ENCODE measurements around the gene HNRNPLL. TPM values are rescaled to one million over a fixed set of nuclear protein-coding genes. Genes with fewer than 3 reads are reported as not detected.

Gene HNRNPLL
- polyA plus RNA-seq, 1 experiment = 26.6 TPM

DNA sequence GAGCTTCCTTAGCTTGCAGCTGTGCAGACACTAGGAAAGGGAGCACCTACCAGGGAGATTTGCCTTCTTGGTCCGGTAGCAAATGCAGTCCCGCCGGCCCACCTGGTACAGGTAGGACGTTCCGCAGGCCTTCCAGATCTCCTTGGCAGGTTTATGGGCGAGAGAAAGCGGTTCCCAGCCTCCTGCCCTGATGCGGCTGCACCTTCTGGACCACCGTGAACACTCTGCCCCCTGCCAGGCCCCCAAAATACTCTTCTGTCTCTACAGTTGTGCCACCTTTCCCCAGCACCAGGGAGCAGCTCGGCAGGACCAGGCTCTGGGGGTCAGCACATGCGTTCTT is 67.4 kb downstream of the HNRNPLL start:
- peaks cover 3% of the 10 kb centered on the region; the same call in 1 of the 2 replicates for H3K27me3 ChIP-seq (ENCODE audit: control insufficient read depth, insufficient read depth, low read length)

DNA sequence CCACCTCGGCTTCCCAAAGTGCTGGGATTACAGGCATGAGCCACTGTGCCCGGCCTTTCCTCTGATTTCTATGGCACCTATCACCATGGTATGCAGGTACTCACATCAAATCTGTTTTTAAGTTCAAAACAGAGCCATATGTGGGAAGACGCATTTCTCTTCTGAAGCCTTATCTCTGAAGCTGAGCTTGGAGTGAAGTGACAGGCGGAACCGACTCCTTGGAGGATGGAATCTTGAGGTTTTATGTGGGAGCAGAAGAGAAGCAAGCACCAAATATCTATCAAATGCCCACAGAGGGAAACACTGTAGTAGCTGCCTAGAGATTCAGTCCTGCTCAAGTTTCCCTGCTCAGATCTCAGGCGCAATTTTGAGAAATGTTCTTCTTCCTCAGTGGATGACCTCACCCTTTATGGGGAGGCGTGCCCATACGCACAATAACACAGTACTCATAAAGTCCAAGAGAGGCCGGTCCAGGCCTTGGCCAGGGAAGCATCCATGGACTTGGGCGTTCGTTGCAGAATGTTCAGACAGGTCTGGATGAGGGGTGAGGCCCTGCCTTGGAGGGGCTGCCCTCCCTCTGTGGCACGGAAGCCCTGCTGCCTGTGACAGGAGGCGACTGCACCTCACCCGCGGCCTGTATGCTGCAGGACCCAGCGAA is 67.9 kb downstream of the HNRNPLL start:
- POLR2A ChIA-PET = no interaction called here

More for the DNA sequence above, 67.4 kb downstream of the HNRNPLL start:
- Histone ChIP-seq H3K36me3 (ENCODE audit: control insufficient read depth, insufficient read depth, low read length) (no peaks in the 10 kb centered on the region), H3K4me3 (ENCODE audit: low read depth, low read length) (no peak overlapping the region)
- ChIA-PET CTCF (interaction anchor here (0.5 to 6.4 kb wide), 26 partner anchors 9 to 694 kb away, joined by 3 to 54 read pairs (median 4); no protein-coding TSS in a partner anchor), POLR2A (no interaction called here)
- no peak for DNase-seq (ENCODE audit: low read depth)
- TF ChIP-seq, protein P1, sequence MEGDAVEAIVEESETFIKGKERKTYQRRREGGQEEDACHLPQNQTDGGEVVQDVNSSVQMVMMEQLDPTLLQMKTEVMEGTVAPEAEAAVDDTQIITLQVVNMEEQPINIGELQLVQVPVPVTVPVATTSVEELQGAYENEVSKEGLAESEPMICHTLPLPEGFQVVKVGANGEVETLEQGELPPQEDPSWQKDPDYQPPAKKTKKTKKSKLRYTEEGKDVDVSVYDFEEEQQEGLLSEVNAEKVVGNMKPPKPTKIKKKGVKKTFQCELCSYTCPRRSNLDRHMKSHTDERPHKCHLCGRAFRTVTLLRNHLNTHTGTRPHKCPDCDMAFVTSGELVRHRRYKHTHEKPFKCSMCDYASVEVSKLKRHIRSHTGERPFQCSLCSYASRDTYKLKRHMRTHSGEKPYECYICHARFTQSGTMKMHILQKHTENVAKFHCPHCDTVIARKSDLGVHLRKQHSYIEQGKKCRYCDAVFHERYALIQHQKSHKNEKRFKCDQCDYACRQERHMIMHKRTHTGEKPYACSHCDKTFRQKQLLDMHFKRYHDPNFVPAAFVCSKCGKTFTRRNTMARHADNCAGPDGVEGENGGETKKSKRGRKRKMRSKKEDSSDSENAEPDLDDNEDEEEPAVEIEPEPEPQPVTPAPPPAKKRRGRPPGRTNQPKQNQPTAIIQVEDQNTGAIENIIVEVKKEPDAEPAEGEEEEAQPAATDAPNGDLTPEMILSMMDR (IDR thresholded peaks at IDR 0.05; ENCODE audit: insufficient read depth, low read depth, low read length) = no peak

DNA sequence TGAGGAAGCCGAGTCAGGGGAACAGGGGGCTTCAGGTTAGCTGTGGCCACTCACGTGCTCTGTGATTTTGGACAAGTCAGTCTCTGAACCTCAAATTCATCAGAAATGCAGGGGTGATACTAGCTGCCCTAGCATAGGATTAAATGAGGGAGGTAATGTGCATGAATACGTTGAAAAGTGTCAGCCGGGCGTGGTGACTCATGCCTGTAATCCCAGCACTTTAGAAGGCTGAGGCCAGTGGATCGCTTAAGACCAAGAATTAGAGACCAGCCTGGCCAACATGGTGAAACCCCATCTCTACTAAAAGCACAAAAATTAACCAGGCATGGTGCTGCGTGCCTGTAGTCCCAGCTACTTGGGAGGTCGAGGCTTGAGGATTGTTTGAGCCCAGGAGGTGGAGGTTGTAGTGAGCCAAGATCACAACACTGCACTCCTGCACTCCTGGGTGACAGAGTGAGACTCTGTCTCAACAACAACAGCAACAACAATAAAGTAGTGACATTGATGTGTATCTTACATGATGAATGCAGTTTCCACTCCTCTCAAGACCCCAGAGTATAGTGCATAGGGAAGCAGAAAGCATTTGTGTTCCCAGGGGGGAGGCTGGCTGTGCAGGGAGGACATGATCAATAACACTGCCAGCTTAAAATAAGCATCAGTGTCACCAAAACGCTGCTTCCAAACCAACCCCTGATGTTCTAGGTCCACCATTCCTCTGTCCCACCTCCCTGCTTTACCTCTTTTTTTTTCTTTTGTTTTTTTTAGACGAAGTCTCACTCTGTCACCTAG is 68.8 kb downstream of the HNRNPLL start:
- DNase-seq (ENCODE audit: low read depth) = no peak
- Histone ChIP-seq H3K27me3 (ENCODE audit: control insufficient read depth, insufficient read depth, low read length) (peaks cover 3% of the 10 kb centered on the region; the same call in 1 of the 2 replicates), H3K36me3 (ENCODE audit: control insufficient read depth, insufficient read depth, low read length) (no peaks in the 10 kb centered on the region), H3K4me3 (ENCODE audit: low read depth, low read length) (no peak overlapping the region)
- ChIA-PET CTCF (interaction anchor here (0.6 to 6.4 kb wide), 9 partner anchors 13 to 218 kb away, joined by 3 to 54 read pairs (median 5); no protein-coding TSS in a partner anchor), POLR2A (no interaction called here)
- TF ChIP-seq, protein P1 (IDR thresholded peaks at IDR 0.05; ENCODE audit: insufficient read depth, low read depth, low read length) = no peak

More for the DNA sequence above, 67.9 kb downstream of the HNRNPLL start:
- CTCF ChIA-PET = interaction anchor here (0.6 to 6.4 kb wide), 20 partner anchors 8 to 694 kb away, joined by 3 to 54 read pairs (median 4); no protein-coding TSS in a partner anchor
- TF ChIP-seq, protein P1 (IDR thresholded peaks at IDR 0.05; ENCODE audit: insufficient read depth, low read depth, low read length) = no peak
- no peak for DNase-seq (ENCODE audit: low read depth)
- H3K36me3 ChIP-seq (ENCODE audit: control insufficient read depth, insufficient read depth, low read length) = no peaks in the 10 kb centered on the region
- H3K27me3 ChIP-seq (ENCODE audit: control insufficient read depth, insufficient read depth, low read length) = peaks cover 3% of the 10 kb centered on the region; the same call in 1 of the 2 replicates
- H3K4me3 ChIP-seq (ENCODE audit: low read depth, low read length) = no peak overlapping the region

DNA sequence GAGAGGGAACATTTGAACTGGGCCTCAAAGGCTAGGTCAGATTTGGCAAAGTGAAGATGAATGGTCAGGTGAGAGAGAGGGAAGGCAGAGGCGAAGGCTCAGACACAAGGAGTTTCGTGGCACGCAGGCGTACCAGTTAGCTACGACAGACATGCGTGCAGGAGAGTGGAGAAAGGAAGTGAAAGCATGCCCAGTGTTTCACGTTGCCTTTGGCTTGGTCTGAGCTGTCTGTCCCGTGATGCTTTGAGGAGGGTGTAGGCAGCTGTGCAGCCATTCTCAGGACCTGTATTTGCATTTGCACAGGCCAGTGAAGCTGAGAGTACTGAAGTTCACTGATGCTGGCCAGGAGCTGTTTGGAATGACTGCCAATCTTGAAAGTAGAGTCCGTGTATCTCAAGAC is 69.5 kb downstream of the HNRNPLL start:
- Histone ChIP-seq H3K36me3 (ENCODE audit: control insufficient read depth, insufficient read depth, low read length) (no peaks in the 10 kb centered on the region), H3K27me3 (ENCODE audit: control insufficient read depth, insufficient read depth, low read length) (peaks cover 3% of the 10 kb centered on the region; the same call in 1 of the 2 replicates), H3K4me3 (ENCODE audit: low read depth, low read length) (no peak overlapping the region)
- ChIA-PET POLR2A (interaction anchor here (0.5 kb wide), 1 partner anchor 218 kb away, joined by 3 read pairs; the partner anchor contains the start of gene SRSF7), CTCF (interaction anchor here (0.8 to 6.4 kb wide), 8 partner anchors 12 to 218 kb away, joined by 3 to 54 read pairs (median 5); no protein-coding TSS in a partner anchor)
- TF ChIP-seq, protein P1 (IDR thresholded peaks at IDR 0.05; ENCODE audit: insufficient read depth, low read depth, low read length) = no peak
- no peak for DNase-seq (ENCODE audit: low read depth)

DNA sequence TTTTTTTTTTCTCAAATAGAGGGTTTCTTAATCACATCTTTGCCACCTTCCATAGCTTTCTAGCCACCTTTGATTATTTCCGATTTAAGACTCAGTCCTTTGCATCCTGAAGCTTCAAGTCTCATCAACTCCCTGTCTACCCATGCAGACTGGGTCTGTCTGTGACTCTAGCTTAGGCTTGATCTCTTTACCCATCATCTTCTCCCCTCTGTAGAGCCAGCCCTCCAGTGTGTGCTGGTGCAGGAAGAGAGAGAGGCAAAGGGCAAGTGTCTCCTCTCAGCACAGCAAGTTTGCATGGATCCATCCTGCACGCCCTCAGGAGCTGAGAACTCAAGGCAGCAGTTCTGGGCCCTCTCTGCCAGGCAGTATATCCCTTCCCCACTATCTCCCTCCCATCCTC is 70.4 kb downstream of the HNRNPLL start:
- TF ChIP-seq, protein P1 (IDR thresholded peaks at IDR 0.05; ENCODE audit: insufficient read depth, low read depth, low read length) = no peak
- no peak for DNase-seq (ENCODE audit: low read depth)
- CTCF ChIA-PET = interaction anchor here (0.6 to 6.4 kb wide), 7 partner anchors 15 to 456 kb away, joined by 3 to 54 read pairs (median 5); no protein-coding TSS in a partner anchor
- POLR2A ChIA-PET = no interaction called here
- Histone ChIP-seq H3K4me3 (ENCODE audit: low read depth, low read length) (no peak overlapping the region), H3K27me3 (ENCODE audit: control insufficient read depth, insufficient read depth, low read length) (peaks cover 3% of the 10 kb centered on the region; the same call in 1 of the 2 replicates), H3K36me3 (ENCODE audit: control insufficient read depth, insufficient read depth, low read length) (no peaks in the 10 kb centered on the region)

All from BJ (cell line).